Right atrium auricular region (tissue), 2 donors: ENCODE data around the gene MTARC2. TPM values are rescaled to one million over a fixed set of nuclear protein-coding genes. Genes with fewer than 3 reads are reported as not detected.

ENCODE experiments used
- DNase-seq: peaks from one replicate; pipeline ENCODE4 v3.0.0-alpha.2; 2019; ENCODE audit warnings: low spot score
- H3K27ac ChIP-seq, 2 donors: fragments of 200-600 bp; sonication (generic); 1 replicate in 1 of 2; 2 replicates in 1 of 2; pipeline ENCODE4 v1.5.1; 2016 to 2019
- H3K27me3 ChIP-seq, 2 donors: fragments of 200-600 bp; sonication (generic); one replicate each; pipeline versions ENCODE4 v1.5.1 to v1.6.0; 2017 to 2019
- H3K36me3 ChIP-seq: fragments of 200-600 bp; sonication (generic); one replicate; pipeline ENCODE4 v1.5.1; 2016
- H3K4me1 ChIP-seq, 2 donors: fragments of 200-600 bp; sonication (generic); one replicate each; pipeline versions ENCODE4 v1.5.1 to v1.6.0; 2017 to 2019
- H3K4me3 ChIP-seq, 2 donors: fragments of 200-600 bp; sonication (generic); 1 replicate in 1 of 2; 2 replicates in 1 of 2; pipeline ENCODE4 v1.5.1; 2017 to 2019; ENCODE audit warnings: mild to moderate bottlenecking in 1 of 2, moderate library complexity in 1 of 2
- H3K9me3 ChIP-seq, 2 donors: fragments of 200-600 bp; sonication (generic); one replicate each; pipeline ENCODE4 v1.5.1; 2019
- CTCF ChIP-seq, 2 donors: fragments of 200-600 bp; sonication (generic); IDR thresholded peaks; one replicate each; pipeline ENCODE4 v1.5.1; 2019; ENCODE audit warnings: antibody characterized with exemption in 2 of 2
- total RNA-seq, 2 donors: library from RNA; depleted of rRNA; stranded (reverse); fragments of >200 nt; gene quantifications; one replicate each; pipeline ENCODE4 v1.1.0, GENCODE V29; 2016

Gene MTARC2
- total RNA-seq, 2 donors from 2014 or later: 13.6 to 23.6 TPM

GRCh38 chr1:220810963-220811362, 62.8 kb downstream of the MTARC2 start:
- Histone ChIP-seq H3K27ac (no peak overlapping the region), H3K4me3 (no peak overlapping the region), H3K36me3 (no peaks in the 10 kb centered on the region), H3K27me3 (no peaks in the 10 kb centered on the region), H3K4me1 (peaks cover 0 to 10% of the 10 kb centered on the region in 2 donors), H3K9me3 (no peaks in the 10 kb centered on the region)
- DNase-seq: no peak
- no peak for TF ChIP-seq CTCF (IDR thresholded peaks at IDR 0.05)

- H3K27ac ChIP-seq: no peak overlapping the region
- H3K4me3 ChIP-seq: no peak overlapping the region
- DNase-seq: no peak
- no peaks in the 10 kb centered on the region for H3K27me3 ChIP-seq
- peaks cover 0 to 10% of the 10 kb centered on the region in 2 donors for H3K4me1 ChIP-seq
- no peaks in the 10 kb centered on the region for H3K36me3 ChIP-seq
- no peaks in the 10 kb centered on the region for H3K9me3 ChIP-seq
- TF ChIP-seq CTCF (IDR thresholded peaks at IDR 0.05): no peak
Measured at GRCh38 chr1:220811695-220812094, 63.6 kb downstream of the MTARC2 start.

- Histone ChIP-seq H3K9me3 (no peaks in the 10 kb centered on the region), H3K27me3 (no peaks in the 10 kb centered on the region), H3K36me3 (no peaks in the 10 kb centered on the region), H3K27ac (no peak overlapping the region), H3K4me3 (no peak overlapping the region), H3K4me1 (peaks cover 0 to 10% of the 10 kb centered on the region in 2 donors)
- no peak for DNase-seq
- no peak for TF ChIP-seq CTCF (IDR thresholded peaks at IDR 0.05)
Measured at GRCh38 chr1:220812308-220812707, 64.2 kb downstream of the MTARC2 start.

- Histone ChIP-seq H3K4me3 (no peak overlapping the region), H3K9me3 (no peaks in the 10 kb centered on the region), H3K27ac (no peak overlapping the region), H3K27me3 (no peaks in the 10 kb centered on the region), H3K4me1 (peaks cover 0 to 10% of the 10 kb centered on the region in 2 donors), H3K36me3 (no peaks in the 10 kb centered on the region)
- DNase-seq: no peak
- TF ChIP-seq CTCF (IDR thresholded peaks at IDR 0.05): no peak
Measured at GRCh38 chr1:220813013-220813412, 64.9 kb downstream of the MTARC2 start.

- Histone ChIP-seq H3K36me3 (no peaks in the 10 kb centered on the region), H3K9me3 (no peaks in the 10 kb centered on the region), H3K27me3 (no peaks in the 10 kb centered on the region), H3K4me3 (no peak overlapping the region), H3K27ac (no peak overlapping the region), H3K4me1 (peaks cover 0 to 3% of the 10 kb centered on the region in 2 donors)
- TF ChIP-seq CTCF (IDR thresholded peaks at IDR 0.05): no peak
- no peak for DNase-seq
Measured at GRCh38 chr1:220815409-220815808, 67.3 kb downstream of the MTARC2 start.

GRCh38 chr1:220817907-220818306, 69.8 kb downstream of the MTARC2 start:
- Histone ChIP-seq H3K36me3 (no peaks in the 10 kb centered on the region), H3K9me3 (no peaks in the 10 kb centered on the region), H3K4me1 (no peaks in the 10 kb centered on the region), H3K4me3 (no peak overlapping the region), H3K27ac (no peak overlapping the region), H3K27me3 (no peaks in the 10 kb centered on the region)
- no peak for DNase-seq
- TF ChIP-seq CTCF (IDR thresholded peaks at IDR 0.05): no peak
